Activated naive CD8-positive, alpha-beta T cell treated with anti-CD3 and anti-CD28 coated beads, Interleukin-2, amount 10 ng/mL, durations not matched to agents 7 days and 5 days (primary cell): Measurements from ENCODE around the gene FAM131C. TPM values are rescaled to one million over a fixed set of nuclear protein-coding genes. Genes with fewer than 3 reads are reported as not detected.
"Not testable (repeated sequence)": the region's sequence is repeated elsewhere in the genome, so short reads cannot be mapped to it uniquely, and the experiment has no call there.

Experiments
- ATAC-seq: fragments of 150-1000 bp; cut with Tn5 transposase; one replicate; pipeline ENCODE4 v1.10.0; 2021; ENCODE audit warnings: low read depth, moderate library complexity
- POLR2A ChIA-PET: fragments of 350-600 bp; sonication (Branson Sonifier 250); formaldehyde crosslinking; loops from one replicate; lab custom pipeline; 2021; ENCODE audit warnings: antibody characterized with exemption; lab: Charles Lee
- DNase-seq: peaks from one replicate; pipeline ENCODE4 v3.0.0; 2021
- H3K27ac Mint-ChIP-seq: one replicate; pipeline ENCODE4 v1.8.0; 2022; ENCODE audit warnings: mild to moderate bottlenecking, mixed read lengths
- H3K27me3 Mint-ChIP-seq: one replicate; pipeline ENCODE4 v1.8.0; 2022; ENCODE audit warnings: mild to moderate bottlenecking, moderate library complexity, mixed read lengths
- H3K36me3 Mint-ChIP-seq: one replicate; pipeline ENCODE4 v1.8.0; 2021; ENCODE audit warnings: mild to moderate bottlenecking, mixed read lengths
- H3K4me1 Mint-ChIP-seq: one replicate; pipeline ENCODE4 v1.8.0; 2021; ENCODE audit warnings: mixed read lengths
- H3K4me3 Mint-ChIP-seq: one replicate; pipeline ENCODE4 v1.8.0; 2022; ENCODE audit warnings: mild to moderate bottlenecking, moderate library complexity, mixed read lengths
- H3K9me3 Mint-ChIP-seq: one replicate; pipeline ENCODE4 v1.8.0; 2021; ENCODE audit warnings: mixed read lengths
- total RNA-seq, 2 experiments: library from RNA; stranded (reverse); gene quantifications; one replicate each; pipeline ENCODE4 v1.2.3, GENCODE V29; 2021

The FAM131C gene
- total RNA-seq, 2 experiments from 2014 or later, result 3.3 to 4.1 TPM

DNA sequence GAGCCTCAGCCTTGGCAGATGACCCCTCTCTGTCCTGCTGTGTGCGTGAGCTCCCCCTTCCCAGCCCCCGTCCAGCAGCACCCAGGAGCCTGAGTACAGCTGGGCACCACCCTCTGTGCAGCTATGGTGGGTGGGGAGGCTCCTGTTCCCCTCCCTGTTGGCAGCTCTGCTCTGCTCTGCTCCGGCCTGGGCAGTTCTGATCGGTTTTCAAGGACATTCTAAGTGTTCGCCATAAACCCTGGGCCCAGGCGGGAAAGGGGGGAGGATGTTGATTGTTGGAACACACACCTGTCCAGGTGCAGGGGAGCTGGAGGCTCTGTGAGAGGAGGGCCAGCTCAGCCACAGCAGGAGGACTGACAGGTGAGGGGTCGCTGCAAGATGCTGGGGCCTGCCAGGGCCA is 29.9 kb downstream of the FAM131C start, which contains the start of gene CLCNKB:
Gene CLCNKB (plus strand): TSS at position 262 of the 400 bp plus-strand sequence. CDS start 711 bp downstream, outside the sequence.
- Mint-ChIP-seq H3K27me3 (peaks cover 8% of the 10 kb centered on the region), H3K36me3 (no peaks in the 10 kb centered on the region), H3K4me1 (no peaks in the 10 kb centered on the region), H3K9me3 (no peaks in the 10 kb centered on the region), H3K4me3 (no peak within 1 kb of the TSS), H3K27ac (no peak within 1 kb of the TSS)
- POLR2A ChIA-PET, result no interaction called here
- no peak for ATAC-seq
- no peak for DNase-seq

DNA sequence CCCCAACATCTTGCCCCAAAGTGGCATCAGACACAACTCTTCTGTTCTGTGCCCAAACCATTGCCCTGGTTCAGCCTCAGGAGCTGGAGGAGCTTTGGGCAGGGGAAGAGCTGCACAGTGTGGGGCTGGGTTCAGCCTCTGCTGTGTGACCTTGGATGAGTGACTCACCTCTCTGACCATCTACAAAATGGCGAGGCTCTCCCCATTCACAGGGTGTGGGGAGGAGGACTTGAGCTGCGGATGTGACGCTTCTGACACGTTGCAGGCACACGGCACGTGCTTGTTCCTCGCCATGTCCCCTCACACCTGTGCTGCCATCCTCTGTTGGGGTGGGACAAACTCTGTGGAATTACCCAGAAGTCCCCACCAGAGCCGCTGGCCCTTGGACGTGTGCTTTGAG is 30.8 kb downstream of the FAM131C start:
- not testable (repeated sequence) for H3K27me3 Mint-ChIP-seq, H3K27ac Mint-ChIP-seq

DNA sequence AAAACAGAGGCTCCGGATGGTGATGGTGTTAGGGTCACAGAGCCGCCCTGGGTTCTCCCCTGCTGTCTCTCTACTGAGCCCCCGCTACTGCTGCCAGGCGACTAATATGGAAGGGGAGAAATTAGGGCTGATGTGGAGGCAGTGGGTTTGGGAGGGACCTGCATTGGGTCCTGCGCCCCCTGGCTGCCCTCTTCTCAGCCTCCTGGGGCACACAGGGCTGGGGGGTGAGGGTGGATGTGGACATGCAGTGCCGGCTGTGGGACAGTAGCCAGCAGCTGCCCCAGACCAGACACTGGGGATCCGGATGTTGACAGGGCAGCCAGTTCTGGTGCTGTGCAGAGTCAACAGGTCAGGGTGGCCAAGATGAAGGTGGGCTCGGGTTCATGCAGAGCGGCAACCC is 31.4 kb downstream of the FAM131C start:
- Mint-ChIP-seq H3K36me3 (no peaks in the 10 kb centered on the region), H3K4me3 (no peak overlapping the region), H3K9me3 (no peaks in the 10 kb centered on the region), H3K4me1 (no peaks in the 10 kb centered on the region), H3K27me3 (no peaks in the 10 kb centered on the region), H3K27ac (no peak overlapping the region)
- DNase-seq (no peak), ATAC-seq (no peak)
- POLR2A ChIA-PET, result no interaction called here

More for the DNA sequence above, 30.8 kb downstream of the FAM131C start:
- H3K4me1 Mint-ChIP-seq, H3K4me3 Mint-ChIP-seq, POLR2A ChIA-PET, H3K9me3 Mint-ChIP-seq, H3K36me3 Mint-ChIP-seq, DNase-seq, ATAC-seq: not testable (repeated sequence)

DNA sequence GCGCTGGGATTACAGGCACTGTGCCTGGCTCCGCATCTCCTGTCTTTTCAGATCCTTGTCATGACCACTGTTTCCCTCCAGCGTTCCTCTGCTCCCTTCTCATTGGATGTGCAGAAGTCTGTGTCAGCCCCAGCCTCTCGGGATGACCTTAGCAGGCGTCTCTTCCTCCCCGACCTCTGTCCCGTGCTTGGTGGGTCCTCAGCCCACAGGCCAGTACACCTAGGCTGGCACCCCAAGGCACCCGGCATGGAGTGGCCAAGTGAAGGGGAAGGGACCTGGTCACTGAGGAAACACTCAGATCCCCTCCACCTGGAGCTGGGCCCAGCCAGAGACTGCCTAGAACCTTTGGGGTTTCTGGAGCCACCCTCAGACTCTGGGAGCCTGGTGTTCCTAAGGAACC is 32.3 kb downstream of the FAM131C start:
- ATAC-seq, result no peak
- POLR2A ChIA-PET, result no interaction called here
- H3K27ac Mint-ChIP-seq, result no peak overlapping the region
- H3K4me3 Mint-ChIP-seq, result no peak overlapping the region
- H3K4me1 Mint-ChIP-seq, result no peaks in the 10 kb centered on the region
- H3K9me3 Mint-ChIP-seq, result no peaks in the 10 kb centered on the region
- no peak for DNase-seq
- H3K27me3 Mint-ChIP-seq, result no peaks in the 10 kb centered on the region
- H3K36me3 Mint-ChIP-seq, result no peaks in the 10 kb centered on the region

DNA sequence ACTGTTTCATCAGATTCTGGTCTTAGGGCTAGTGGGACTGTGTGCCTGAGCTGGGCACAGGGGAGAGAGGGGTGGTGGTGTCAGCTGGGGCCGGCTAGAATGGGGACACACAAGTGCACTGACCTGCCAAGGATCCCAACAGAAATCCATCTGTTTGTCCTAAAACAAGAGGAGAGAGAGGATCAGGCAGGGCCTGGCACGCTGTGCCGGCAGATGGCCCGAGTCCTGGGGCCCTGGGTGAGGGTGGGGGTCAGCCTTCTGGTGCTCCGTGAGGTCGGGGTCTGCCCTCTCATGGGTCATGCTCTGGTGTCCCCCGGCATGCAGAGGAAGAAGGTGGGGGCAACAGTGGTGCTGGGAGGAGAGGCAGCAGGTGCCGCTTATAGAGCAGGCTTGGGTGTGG is 33.6 kb downstream of the FAM131C start:
- DNase-seq, H3K27me3 Mint-ChIP-seq, H3K27ac Mint-ChIP-seq, H3K9me3 Mint-ChIP-seq, H3K4me1 Mint-ChIP-seq, ATAC-seq, H3K36me3 Mint-ChIP-seq, H3K4me3 Mint-ChIP-seq, POLR2A ChIA-PET: not testable (repeated sequence)

DNA sequence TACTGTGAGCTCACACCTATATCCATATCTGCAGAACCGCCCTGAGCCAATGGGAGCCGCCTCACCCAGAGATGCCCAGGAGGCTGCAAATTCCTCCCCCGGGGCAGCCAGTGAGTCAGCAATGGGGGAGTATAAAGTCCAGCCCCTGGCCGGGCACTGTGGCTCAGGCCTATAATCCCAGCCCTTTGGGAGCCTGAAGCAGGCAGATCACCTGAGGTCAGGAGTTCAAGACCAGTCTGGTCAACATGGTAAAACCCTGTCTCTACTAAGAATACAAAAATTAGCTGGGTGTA is 34.9 kb downstream of the FAM131C start:
- no peaks in the 10 kb centered on the region for H3K36me3 Mint-ChIP-seq
- no peaks in the 10 kb centered on the region for H3K9me3 Mint-ChIP-seq
- H3K27me3 Mint-ChIP-seq, result no peaks in the 10 kb centered on the region
- no peak for ATAC-seq
- no peak for DNase-seq
- H3K4me3 Mint-ChIP-seq, result no peak overlapping the region
- no peaks in the 10 kb centered on the region for H3K4me1 Mint-ChIP-seq
- no peak overlapping the region for H3K27ac Mint-ChIP-seq
- POLR2A ChIA-PET, result no interaction called here

DNA sequence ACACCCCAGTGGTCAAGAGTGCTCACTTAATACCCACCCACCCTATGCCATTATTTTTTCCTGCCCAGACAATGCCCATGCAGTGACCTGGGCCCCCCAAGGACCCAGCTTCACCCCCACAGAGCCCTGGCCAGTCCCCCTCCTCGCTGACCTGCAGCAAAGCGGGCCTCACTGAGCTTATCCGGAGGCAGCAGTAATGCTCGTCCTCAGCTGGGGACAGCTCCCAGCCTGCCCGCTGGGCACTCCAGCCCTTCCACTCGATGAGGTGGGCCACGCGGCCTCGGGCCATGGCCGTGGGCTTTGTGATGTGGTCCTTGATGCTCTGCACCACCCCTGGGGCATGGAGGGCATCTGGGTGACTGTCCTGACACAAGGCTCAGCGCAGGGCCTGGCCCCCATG is 37.0 kb downstream of the FAM131C start:
- H3K36me3 Mint-ChIP-seq, H3K9me3 Mint-ChIP-seq, H3K27ac Mint-ChIP-seq, DNase-seq, H3K4me3 Mint-ChIP-seq, POLR2A ChIA-PET, ATAC-seq, H3K27me3 Mint-ChIP-seq, H3K4me1 Mint-ChIP-seq: not testable (repeated sequence)

DNA sequence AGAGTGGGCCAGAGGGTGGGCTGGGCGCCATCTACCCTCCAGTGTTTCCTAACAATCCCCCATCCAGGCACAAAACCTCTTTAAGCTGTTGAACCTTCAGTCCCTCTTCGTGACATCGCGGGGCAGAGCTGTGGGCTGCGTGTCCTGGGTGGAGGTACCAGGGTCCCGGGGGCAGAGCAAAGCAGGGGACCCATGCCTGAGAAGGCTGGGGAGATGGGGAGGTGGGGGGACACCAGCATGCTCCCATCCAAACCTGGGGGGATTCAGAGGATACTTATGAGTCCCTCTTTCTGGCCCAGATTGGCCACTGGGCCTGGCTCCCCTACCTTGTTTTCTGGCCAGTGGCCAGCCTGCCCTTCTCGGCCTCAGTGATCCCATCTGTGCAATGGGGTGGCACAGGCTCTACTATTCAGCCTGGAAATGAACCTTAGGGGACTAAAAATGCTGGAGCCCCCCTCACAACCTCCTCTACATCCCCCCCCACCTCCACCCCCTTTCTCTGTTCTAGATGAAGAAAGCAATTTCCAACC is 40.3 kb downstream of the FAM131C start:
- not testable (repeated sequence) for H3K27ac Mint-ChIP-seq, H3K9me3 Mint-ChIP-seq, DNase-seq, H3K27me3 Mint-ChIP-seq, ATAC-seq, H3K4me1 Mint-ChIP-seq, H3K36me3 Mint-ChIP-seq, H3K4me3 Mint-ChIP-seq
- POLR2A ChIA-PET, result interaction anchor here (0.6 kb wide), 1 partner anchor 121 kb away, joined by 3 read pairs; no protein-coding TSS in a partner anchor

DNA sequence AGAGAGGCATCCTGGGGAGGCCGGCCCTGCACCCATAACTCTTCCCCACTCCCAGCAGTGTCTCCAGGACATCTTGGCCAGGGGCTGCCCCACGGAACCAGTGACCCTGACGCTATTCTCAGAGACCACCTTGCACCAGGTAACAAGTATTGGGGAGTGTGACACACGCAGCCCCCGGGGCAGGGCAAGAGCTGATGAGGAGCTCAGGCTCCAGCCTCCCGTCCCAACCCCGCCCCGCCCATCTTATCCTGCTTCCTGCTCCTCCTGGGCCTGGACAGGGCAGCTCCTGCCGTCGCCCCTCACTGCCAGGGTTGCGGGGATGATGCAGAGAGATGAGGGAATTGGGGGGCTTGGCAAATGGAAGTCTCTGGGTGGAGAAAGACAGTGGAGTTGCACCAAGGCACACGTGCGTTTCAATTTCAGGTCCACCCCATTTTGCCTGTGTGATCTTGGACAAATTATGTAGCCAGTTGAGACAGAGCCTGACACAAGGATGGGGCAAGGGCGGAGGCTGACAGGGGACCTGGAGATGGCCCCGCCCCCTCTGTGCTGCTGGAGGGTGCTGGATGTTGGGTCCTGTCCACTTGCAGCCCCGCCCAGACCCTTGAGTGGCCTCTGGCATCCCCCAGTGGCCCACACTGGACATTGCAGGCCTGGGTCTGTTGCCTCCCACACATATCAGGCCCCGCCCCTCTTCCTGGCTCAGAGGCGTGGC is 40.9 kb downstream of the FAM131C start:
- Mint-ChIP-seq H3K36me3 (no peaks in the 10 kb centered on the region), H3K27me3 (peaks cover 11% of the 10 kb centered on the region), H3K4me1 (no peaks in the 10 kb centered on the region), H3K9me3 (no peaks in the 10 kb centered on the region), H3K4me3 (no peak overlapping the region), H3K27ac (no peak overlapping the region)
- POLR2A ChIA-PET, result no interaction called here
- peak; percentile 66 for DNase-seq
- ATAC-seq, result peak; percentile 63

DNA sequence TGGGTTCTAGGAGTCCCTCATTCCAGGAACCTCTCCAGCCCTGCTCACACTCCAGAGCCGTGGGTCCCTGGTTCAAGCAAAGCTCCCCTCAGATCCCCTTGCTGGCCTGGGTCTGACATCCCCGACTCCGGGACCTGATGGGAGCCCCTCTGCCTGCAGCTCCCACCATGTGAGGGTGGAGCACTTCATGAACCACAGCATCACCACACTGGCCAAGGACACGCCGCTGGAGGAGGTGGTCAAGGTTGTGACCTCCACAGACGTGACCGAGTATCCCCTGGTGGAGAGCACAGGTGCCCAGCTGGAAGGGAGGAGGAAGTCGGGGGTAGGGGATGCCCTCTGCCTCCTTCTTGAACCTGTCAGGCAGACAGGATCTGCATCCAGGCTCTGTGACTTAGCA is 41.9 kb downstream of the FAM131C start:
- Mint-ChIP-seq H3K27me3 (peaks cover 11% of the 10 kb centered on the region), H3K4me1 (no peaks in the 10 kb centered on the region), H3K27ac (no peak overlapping the region), H3K4me3 (no peak overlapping the region), H3K36me3 (no peaks in the 10 kb centered on the region), H3K9me3 (no peaks in the 10 kb centered on the region)
- POLR2A ChIA-PET, result no interaction called here
- DNase-seq (no peak), ATAC-seq (no peak)

DNA sequence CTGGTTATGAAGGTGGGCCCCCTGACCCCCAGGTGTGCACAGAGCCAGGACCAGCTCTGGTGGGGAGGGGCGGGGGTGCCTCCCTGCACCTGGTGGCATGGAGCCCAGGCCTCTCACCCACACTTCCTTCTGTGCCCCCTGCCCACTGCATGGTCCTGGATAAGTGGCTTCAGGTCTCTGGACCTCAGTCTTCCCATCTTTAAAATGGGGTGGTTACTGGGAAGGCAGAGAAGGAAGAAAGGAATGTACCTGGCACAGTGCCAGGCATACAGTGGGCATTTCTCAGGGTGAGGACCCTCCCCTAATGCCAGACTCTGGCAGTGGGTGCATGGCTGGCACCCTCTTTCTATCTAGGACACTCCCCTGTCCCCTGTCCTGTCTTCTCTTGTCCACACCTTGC is 44.2 kb downstream of the FAM131C start:
- peaks cover 11% of the 10 kb centered on the region for H3K27me3 Mint-ChIP-seq
- no peak overlapping the region for H3K4me3 Mint-ChIP-seq
- POLR2A ChIA-PET, result no interaction called here
- H3K4me1 Mint-ChIP-seq, result no peaks in the 10 kb centered on the region
- no peak overlapping the region for H3K27ac Mint-ChIP-seq
- H3K9me3 Mint-ChIP-seq, result no peaks in the 10 kb centered on the region
- no peaks in the 10 kb centered on the region for H3K36me3 Mint-ChIP-seq
- no peak for DNase-seq
- ATAC-seq, result no peak

DNA sequence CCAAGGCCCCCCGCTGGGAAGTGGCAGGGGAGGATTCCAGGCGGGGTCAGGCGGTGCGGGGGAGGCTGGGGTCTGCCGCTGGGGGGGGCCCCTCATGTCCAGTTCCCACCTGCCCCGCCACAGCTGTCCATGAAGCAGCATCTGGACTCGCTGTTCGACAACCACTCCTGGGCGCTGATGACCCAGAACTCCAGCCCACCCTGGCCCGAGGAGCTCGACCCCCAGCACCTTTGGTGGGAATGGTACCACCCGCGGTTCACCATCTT is 44.5 kb downstream of the FAM131C start:
- H3K36me3 Mint-ChIP-seq, H3K27ac Mint-ChIP-seq, H3K4me3 Mint-ChIP-seq, POLR2A ChIA-PET, H3K9me3 Mint-ChIP-seq, H3K4me1 Mint-ChIP-seq, ATAC-seq, DNase-seq: not testable (repeated sequence)
- H3K27me3 Mint-ChIP-seq, result peaks cover 11% of the 10 kb centered on the region

DNA sequence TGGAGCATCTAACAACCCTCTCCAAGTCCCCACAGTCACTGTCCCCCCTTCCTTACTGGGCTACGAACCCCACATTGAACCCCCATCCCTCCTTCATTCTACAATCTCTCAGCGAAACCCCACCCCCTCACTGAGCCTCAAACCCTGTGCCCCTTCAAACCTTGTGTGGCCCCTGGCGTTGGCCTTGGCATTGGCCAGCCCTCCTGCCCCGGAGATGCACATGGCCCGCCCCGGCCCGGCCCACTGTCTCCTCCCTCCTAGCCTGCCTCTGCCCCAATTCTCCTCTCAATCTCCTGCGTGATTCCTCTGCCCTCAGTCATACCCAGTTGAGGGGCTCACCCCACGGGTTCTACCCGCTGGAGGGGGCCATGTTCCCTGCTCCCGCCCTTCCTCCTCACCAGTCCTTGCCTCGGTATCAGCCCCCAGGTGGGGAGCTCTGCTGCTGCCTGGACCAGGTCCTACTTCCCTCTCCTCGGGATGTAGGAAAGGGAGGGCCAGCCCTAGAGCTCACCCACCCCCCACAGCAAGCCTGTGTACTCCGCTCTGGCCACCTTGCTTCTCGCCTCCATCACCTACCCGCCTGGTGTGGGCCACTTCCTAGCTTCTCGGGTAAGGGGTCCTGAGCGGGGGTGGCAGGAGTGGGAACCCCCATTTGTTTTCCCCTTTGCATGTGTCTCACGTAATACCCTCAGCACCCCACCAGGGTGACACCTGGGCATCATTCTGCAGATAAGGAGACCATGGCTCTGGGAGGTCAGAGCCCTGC is 45.0 kb downstream of the FAM131C start:
- no peaks in the 10 kb centered on the region for H3K9me3 Mint-ChIP-seq
- no peaks in the 10 kb centered on the region for H3K36me3 Mint-ChIP-seq
- no peaks in the 10 kb centered on the region for H3K4me1 Mint-ChIP-seq
- ATAC-seq (no peak), DNase-seq (no peak)
- peaks cover 11% of the 10 kb centered on the region for H3K27me3 Mint-ChIP-seq
- H3K27ac Mint-ChIP-seq, result no peak overlapping the region
- POLR2A ChIA-PET, result no interaction called here
- H3K4me3 Mint-ChIP-seq, result no peak overlapping the region
